Epithelial cell of prostate (primary cell): ENCODE measurements around the gene ADGRE2.
"Not testable (repeated sequence)": the region's sequence is repeated elsewhere in the genome, so short reads cannot be mapped to it uniquely, and the experiment has no call there.

ENCODE experiments used
- DNase-seq: peaks from one replicate; pipeline ENCODE4 v3.0.0-alpha.2; 2011; ENCODE audit warnings: low read depth, low spot score
- H3K27ac ChIP-seq: fragments of 450-650 bp; 2 replicates; pipeline ENCODE4 v1.5.1; 2017; ENCODE audit warnings: mild to moderate bottlenecking

Gene ADGRE2

GRCh38 chr19:14780622-14781225, 2.4 kb upstream of the ADGRE2 start:
- not testable (repeated sequence) for H3K27ac ChIP-seq, DNase-seq

- no peak overlapping the region for H3K27ac ChIP-seq
These were observed 791 bp upstream of the ADGRE2 start for GRCh38 chr19:14779151-14779550.

DNA sequence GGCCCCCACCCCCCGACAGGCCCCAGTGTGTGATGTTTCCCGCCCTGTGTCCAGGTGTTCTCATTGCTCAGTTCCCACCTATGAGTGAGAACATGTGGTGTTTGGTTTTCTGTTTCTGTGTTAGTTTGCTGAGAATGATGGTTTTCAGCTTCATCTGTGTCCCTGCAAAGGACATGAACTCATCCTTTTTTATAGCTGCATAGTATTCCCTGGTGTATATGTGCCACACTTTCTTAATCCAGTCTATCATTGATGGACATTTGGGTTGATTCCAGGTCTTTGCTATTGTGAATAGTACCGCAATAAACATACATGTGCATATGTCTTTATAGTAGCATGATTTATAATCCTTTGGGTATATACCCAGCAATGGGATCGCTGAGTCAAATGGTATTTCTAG, 715 bp downstream of the ADGRE2 start:
- not testable (repeated sequence) for DNase-seq

More at GRCh38 chr19:14779151-14779550, 791 bp upstream of the ADGRE2 start:
- DNase-seq = no peak

GRCh38 chr19:14775869-14776586, 2.3 kb downstream of the ADGRE2 start:
- DNase-seq = no peak
- H3K27ac ChIP-seq = no peak overlapping the region

More for the DNA sequence above, 715 bp downstream of the ADGRE2 start:
- not testable (repeated sequence) for H3K27ac ChIP-seq

DNA sequence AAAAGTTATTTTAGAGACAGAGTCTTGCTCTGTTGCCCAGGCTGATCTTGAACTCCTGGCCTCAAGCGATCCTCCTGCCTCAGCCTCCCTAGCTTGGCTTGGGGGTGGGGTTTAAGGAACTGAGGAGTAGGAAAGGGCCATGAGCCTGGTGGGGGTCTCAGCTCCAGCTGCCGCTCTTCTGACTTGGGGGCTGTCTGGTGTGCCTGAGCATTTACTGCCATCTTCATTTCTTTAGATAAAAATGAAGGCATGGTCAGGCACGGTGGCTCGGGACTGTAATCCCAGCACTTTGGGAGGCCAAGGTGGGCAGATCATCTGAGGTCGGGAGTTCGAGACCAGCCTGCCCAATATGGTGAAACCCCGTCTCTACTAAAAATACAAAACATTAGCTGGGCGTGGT, 3.0 kb downstream of the ADGRE2 start:
- not testable (repeated sequence) for DNase-seq, H3K27ac ChIP-seq

- H3K27ac ChIP-seq = no peak overlapping the region
- no peak for DNase-seq
These were observed 4.0 kb downstream of the ADGRE2 start for GRCh38 chr19:14774373-14774772.

DNA sequence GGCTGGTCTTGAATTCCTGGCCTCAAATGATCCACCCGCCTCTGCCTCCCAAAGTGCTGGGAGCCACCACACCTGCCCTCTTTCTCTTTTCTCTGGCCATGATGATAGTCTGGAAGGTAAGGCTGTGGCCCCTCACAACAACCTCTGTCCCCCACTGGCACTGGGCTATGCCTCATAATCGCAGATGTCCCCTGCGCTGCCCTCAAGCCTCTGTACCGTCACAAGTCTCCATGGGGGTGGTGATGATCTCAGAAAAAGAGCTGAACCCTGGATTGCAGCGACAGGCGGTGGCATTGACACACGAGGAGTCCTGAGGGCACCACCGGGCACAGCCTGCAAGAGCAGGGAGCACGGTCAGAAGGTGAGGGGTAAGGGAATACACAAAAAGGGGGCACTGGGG, 4.6 kb downstream of the ADGRE2 start:
- not testable (repeated sequence) for DNase-seq, H3K27ac ChIP-seq

GRCh38 chr19:14772995-14773394, 5.4 kb downstream of the ADGRE2 start:
- H3K27ac ChIP-seq = no peak overlapping the region
- no peak for DNase-seq

DNA sequence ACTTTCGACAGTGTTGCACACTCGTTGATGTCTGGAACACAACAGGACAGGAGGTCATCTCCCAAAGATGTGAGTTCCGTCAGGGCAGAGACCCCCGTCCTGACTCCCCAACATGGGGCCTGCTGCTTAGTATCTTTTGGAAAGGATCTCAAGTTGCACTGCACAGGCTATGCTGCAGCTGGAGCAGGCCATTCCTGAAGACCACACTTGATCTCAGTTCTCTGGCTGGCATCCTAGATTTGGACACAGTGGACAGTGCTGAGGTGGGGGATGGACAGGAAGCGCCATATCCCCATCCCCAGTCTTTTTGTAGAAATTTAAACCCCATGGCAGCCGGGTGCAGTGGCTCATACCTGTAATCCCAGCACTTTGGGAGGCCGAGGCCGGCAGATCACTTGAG, 5.9 kb downstream of the ADGRE2 start:
- H3K27ac ChIP-seq = no peak overlapping the region
- DNase-seq = no peak

DNA sequence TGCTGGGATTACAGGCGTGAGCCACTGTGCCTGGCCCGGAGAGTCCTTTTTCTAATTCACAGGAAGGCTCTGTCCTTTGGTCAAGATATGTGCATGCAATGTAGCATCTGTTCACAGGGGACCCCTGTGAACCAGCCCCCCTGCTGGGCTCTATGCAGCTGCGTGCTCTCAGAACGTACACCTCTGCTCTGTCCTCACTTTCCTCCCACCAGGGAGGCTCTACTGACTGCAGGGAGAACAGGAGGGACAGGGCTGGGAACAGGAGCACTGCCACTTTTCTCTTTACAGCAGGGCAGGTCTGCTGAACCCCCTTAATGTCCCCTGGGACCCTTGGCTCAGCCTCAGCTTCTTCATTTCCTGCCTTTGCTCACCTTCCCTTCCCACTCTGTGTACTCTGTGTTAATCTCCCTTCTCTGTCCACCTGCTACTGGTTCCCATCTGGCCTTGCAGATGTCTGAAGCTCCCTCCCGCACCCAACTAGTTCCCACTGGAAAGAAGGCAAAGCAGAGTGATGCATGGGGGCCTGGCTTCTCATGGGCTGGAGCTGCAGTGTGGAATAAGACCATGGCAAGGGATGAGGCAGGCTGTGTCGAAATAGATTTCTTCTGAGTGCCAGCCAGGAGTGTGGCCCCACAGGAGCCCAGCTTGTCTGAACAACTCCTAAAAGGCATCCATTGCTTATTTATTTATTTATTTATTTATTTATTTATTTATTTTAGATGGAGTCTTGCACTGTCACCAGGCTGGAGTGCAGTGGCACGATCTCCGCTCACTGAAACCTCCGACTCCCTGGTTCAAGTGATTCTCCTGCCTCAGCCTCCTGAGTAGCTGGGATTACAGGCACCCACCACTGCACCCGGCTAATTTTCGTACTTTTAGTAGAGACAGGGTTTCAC, 7.2 kb downstream of the ADGRE2 start:
- no peak overlapping the region for H3K27ac ChIP-seq
- DNase-seq = no peak

DNA sequence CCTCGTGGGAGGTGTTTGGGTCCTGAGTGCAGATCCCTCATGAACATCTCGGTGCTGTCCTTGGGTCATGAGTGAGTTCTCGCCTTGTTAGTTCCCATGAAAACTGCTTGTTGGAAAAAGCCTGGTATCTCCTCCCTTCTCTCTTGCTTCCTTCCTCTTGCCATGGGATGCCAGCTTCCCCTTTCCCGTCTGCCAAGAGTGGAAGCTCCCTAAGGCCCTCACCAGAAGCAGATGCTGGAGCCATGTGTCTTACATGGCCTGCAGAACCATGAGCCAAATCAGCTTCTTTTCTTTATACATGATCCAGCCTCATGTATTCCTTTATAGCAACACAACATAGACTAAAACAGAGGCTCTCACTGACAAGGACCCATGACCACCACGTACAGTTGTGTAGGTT, 8.2 kb downstream of the ADGRE2 start:
- H3K27ac ChIP-seq = no peak overlapping the region
- no peak for DNase-seq

DNA sequence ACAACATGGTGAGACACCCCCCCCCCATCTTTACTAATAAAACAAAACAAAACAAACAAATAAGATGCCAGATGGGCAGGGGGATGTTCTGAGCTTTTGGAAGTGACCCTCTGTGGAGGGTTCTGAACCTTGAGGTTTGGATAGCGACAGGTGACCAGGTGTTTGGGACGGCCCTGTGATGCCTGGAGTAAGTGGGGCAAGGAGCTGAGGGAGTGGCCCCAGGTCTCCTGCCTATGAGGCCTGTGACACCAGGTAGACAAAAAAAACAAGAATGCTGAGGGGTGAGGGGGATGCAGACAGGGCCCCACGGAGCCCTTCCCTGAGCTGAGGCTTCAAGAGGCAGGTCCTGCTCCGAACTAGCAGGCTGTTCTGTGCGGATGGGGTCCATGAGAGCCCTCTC, 9.2 kb downstream of the ADGRE2 start:
- DNase-seq = no peak

GRCh38 chr19:14768001-14768400, 10.4 kb downstream of the ADGRE2 start:
- DNase-seq = no peak
- H3K27ac ChIP-seq = no peak overlapping the region

More for the DNA sequence above, 9.2 kb downstream of the ADGRE2 start:
- no peak overlapping the region for H3K27ac ChIP-seq

- DNase-seq = no peak
- H3K27ac ChIP-seq = no peak overlapping the region
These were observed 10.8 kb downstream of the ADGRE2 start for GRCh38 chr19:14767466-14767971.

GRCh38 chr19:14765841-14766240, 12.5 kb downstream of the ADGRE2 start:
- DNase-seq, H3K27ac ChIP-seq: not testable (repeated sequence)

DNA sequence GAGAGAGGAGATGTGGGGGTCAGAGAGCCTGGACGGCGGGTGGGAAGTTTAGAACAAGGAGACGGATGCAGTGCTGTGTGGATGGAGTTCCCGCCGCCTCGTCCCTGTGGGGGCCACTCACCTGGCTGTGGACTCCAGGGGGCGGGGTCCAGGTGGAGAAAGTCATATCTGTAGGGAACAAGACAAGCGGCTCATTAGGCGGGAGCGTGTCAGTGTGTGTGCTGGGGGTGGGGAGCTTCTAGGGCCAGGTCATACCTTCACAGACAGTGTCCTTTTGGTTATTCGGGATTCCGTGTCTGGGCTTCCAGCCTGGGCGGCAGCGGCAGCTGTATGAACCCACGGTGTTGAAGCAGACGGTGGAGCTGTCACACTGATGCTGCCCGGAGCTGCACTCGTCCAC, 13.0 kb downstream of the ADGRE2 start:
- H3K27ac ChIP-seq, DNase-seq: not testable (repeated sequence)

- no peak overlapping the region for H3K27ac ChIP-seq
- DNase-seq = no peak
These were observed 14.0 kb downstream of the ADGRE2 start for GRCh38 chr19:14764401-14764800.

- no peak overlapping the region for H3K27ac ChIP-seq
- no peak for DNase-seq
These were observed 14.7 kb downstream of the ADGRE2 start for GRCh38 chr19:14763497-14764145.

GRCh38 chr19:14762111-14762510, 16.2 kb downstream of the ADGRE2 start:
- no peak for DNase-seq
- H3K27ac ChIP-seq = no peak overlapping the region

GRCh38 chr19:14761607-14762006, 16.8 kb downstream of the ADGRE2 start:
- no peak overlapping the region for H3K27ac ChIP-seq
- no peak for DNase-seq
